Activated CD4-positive, alpha-beta T cell treated with anti-CD3 and anti-CD28 coated beads, Interleukin-2, amount 10 ng/mL, durations not matched to agents 7 days and 5 days (primary cell): ENCODE results near the gene CLIC3. TPM values are rescaled to one million over a fixed set of nuclear protein-coding genes. Genes with fewer than 3 reads are reported as not detected.

Source experiments
- CTCF ChIA-PET: fragments of 350-600 bp; sonication (Branson Sonifier 250); formaldehyde crosslinking; loops from one replicate; lab custom pipeline; 2021; ENCODE audit warnings: antibody characterized with exemption; lab: Charles Lee
- POLR2A ChIA-PET: fragments of 350-600 bp; sonication (Branson Sonifier 250); formaldehyde crosslinking; loops from one replicate; lab custom pipeline; 2021; ENCODE audit warnings: antibody characterized with exemption; lab: Charles Lee
- DNase-seq: peaks from one replicate; pipeline ENCODE4 v3.0.0-alpha.2; 2020
- H3K27ac Mint-ChIP-seq: one replicate; pipeline ENCODE4 v1.8.0; 2021; ENCODE audit warnings: mild to moderate bottlenecking, moderate library complexity, mixed read lengths
- H3K27me3 Mint-ChIP-seq: one replicate; pipeline ENCODE4 v1.8.0; 2021; ENCODE audit warnings: mixed read lengths
- H3K36me3 Mint-ChIP-seq: one replicate; pipeline ENCODE4 v1.8.0; 2021; ENCODE audit warnings: low read depth, mixed read lengths
- H3K4me1 Mint-ChIP-seq: one replicate; pipeline ENCODE4 v1.8.0; 2021; ENCODE audit warnings: mixed read lengths
- H3K4me3 Mint-ChIP-seq: one replicate; pipeline ENCODE4 v1.8.0; 2021; ENCODE audit warnings: mild to moderate bottlenecking, moderate library complexity, mixed read lengths
- H3K9me3 Mint-ChIP-seq: one replicate; pipeline ENCODE4 v1.8.0; 2021; ENCODE audit warnings: mixed read lengths
- total RNA-seq, 2 experiments: library from RNA; stranded (reverse); gene quantifications; one replicate each; pipeline ENCODE4 v1.2.3, GENCODE V29; 2021

The CLIC3 gene
- total RNA-seq, 2 experiments from 2014 or later: 2.6 to 4.4 TPM

- H3K27ac Mint-ChIP-seq: no peak overlapping the region
- CTCF ChIA-PET: interaction anchor here (1.6 to 1.9 kb wide), 2 partner anchors 27 to 32 kb away, joined by 5 to 8 read pairs; no protein-coding TSS in a partner anchor
- POLR2A ChIA-PET: no interaction called here
- DNase-seq: no peak
- peaks cover 5% of the 10 kb centered on the region for H3K27me3 Mint-ChIP-seq
- H3K4me1 Mint-ChIP-seq: peaks cover 27% of the 10 kb centered on the region
- H3K36me3 Mint-ChIP-seq: no peaks in the 10 kb centered on the region
- no peak overlapping the region for H3K4me3 Mint-ChIP-seq
- H3K9me3 Mint-ChIP-seq: no peaks in the 10 kb centered on the region
Observed at GRCh38 chr9:137002646-137003041, 6.3 kb upstream of the CLIC3 start.

GRCh38 chr9:137001857-137002645 lies 5.7 kb upstream of the CLIC3 start:
- peaks cover 6% of the 10 kb centered on the region for H3K27me3 Mint-ChIP-seq
- ChIA-PET POLR2A (no interaction called here), CTCF (interaction anchor here (1.0 to 1.6 kb wide), 2 partner anchors 27 to 66 kb away, joined by 3 to 5 read pairs; no protein-coding TSS in a partner anchor)
- no peak for DNase-seq
- no peak overlapping the region for H3K27ac Mint-ChIP-seq
- no peaks in the 10 kb centered on the region for H3K9me3 Mint-ChIP-seq
- no peaks in the 10 kb centered on the region for H3K36me3 Mint-ChIP-seq
- H3K4me3 Mint-ChIP-seq: no peak overlapping the region
- H3K4me1 Mint-ChIP-seq: peaks cover 33% of the 10 kb centered on the region

- ChIA-PET CTCF (interaction anchor here (0.6 to 1.9 kb wide), 8 partner anchors 8 to 35 kb away, joined by 3 to 10 read pairs (median 4); no protein-coding TSS in a partner anchor), POLR2A (no interaction called here)
- Mint-ChIP-seq H3K4me3 (peak overlapping the region; percentile 25), H3K4me1 (peaks cover 42% of the 10 kb centered on the region), H3K9me3 (no peaks in the 10 kb centered on the region), H3K36me3 (no peaks in the 10 kb centered on the region), H3K27ac (peak overlapping the region; percentile 75), H3K27me3 (peaks cover 6% of the 10 kb centered on the region)
- peak; percentile 49 for DNase-seq
Observed at GRCh38 chr9:137000177-137000930, 4.0 kb upstream of the CLIC3 start.

GRCh38 chr9:136997830-136998234 lies 1.5 kb upstream of the CLIC3 start:
- H3K27me3 Mint-ChIP-seq: peaks cover 6% of the 10 kb centered on the region
- peak; percentile 43 for DNase-seq
- ChIA-PET CTCF (interaction anchor here (1.2 to 2.6 kb wide), 2 partner anchors 31 to 156 kb away, joined by 3 to 15 read pairs; partner anchors contain the start of gene AJM1), POLR2A (no interaction called here)
- H3K9me3 Mint-ChIP-seq: no peaks in the 10 kb centered on the region
- peak overlapping the region; percentile 43 for H3K4me3 Mint-ChIP-seq
- peaks cover 51% of the 10 kb centered on the region for H3K4me1 Mint-ChIP-seq
- peaks cover 7% of the 10 kb centered on the region for H3K36me3 Mint-ChIP-seq
- H3K27ac Mint-ChIP-seq: peak overlapping the region; percentile 89

GRCh38 chr9:136997371-136997770 lies 1.0 kb upstream of the CLIC3 start:
- Mint-ChIP-seq H3K27ac (peak overlapping the region; percentile 89), H3K9me3 (no peaks in the 10 kb centered on the region), H3K27me3 (peaks cover 6% of the 10 kb centered on the region), H3K4me3 (peak overlapping the region; percentile 43), H3K4me1 (peaks cover 51% of the 10 kb centered on the region), H3K36me3 (peaks cover 7% of the 10 kb centered on the region)
- CTCF ChIA-PET: interaction anchor here (1.2 to 2.6 kb wide), 2 partner anchors 32 to 155 kb away, joined by 3 to 15 read pairs; partner anchors contain the start of gene AJM1
- no peak for DNase-seq
- POLR2A ChIA-PET: no interaction called here

GRCh38 chr9:136995772-136996311 lies 526 bp downstream of the CLIC3 start:
- Mint-ChIP-seq H3K4me3 (peak overlapping the region; percentile 59), H3K36me3 (peaks cover 7% of the 10 kb centered on the region), H3K27me3 (peaks cover 6% of the 10 kb centered on the region), H3K27ac (peak overlapping the region; percentile 81), H3K9me3 (no peaks in the 10 kb centered on the region), H3K4me1 (peaks cover 55% of the 10 kb centered on the region)
- POLR2A ChIA-PET: no interaction called here
- CTCF ChIA-PET: interaction anchor here (0.5 to 2.6 kb wide), 6 partner anchors 18 to 173 kb away, joined by 3 to 15 read pairs (median 6); partner anchors contain the start of gene AJM1
- DNase-seq: no peak

- no peak overlapping the region for H3K27ac Mint-ChIP-seq
- ChIA-PET POLR2A (no interaction called here), CTCF (interaction anchor here (1.2 to 2.4 kb wide), 2 partner anchors 34 to 40 kb away, joined by 10 to 11 read pairs; partner anchors contain the start of gene ABCA2)
- peaks cover 7% of the 10 kb centered on the region for H3K36me3 Mint-ChIP-seq
- no peak overlapping the region for H3K4me3 Mint-ChIP-seq
- H3K4me1 Mint-ChIP-seq: peaks cover 50% of the 10 kb centered on the region
- H3K9me3 Mint-ChIP-seq: no peaks in the 10 kb centered on the region
- DNase-seq: no peak
- peaks cover 4% of the 10 kb centered on the region for H3K27me3 Mint-ChIP-seq
Observed at GRCh38 chr9:136995362-136995761, 1.0 kb downstream of the CLIC3 start.

- POLR2A ChIA-PET: no interaction called here
- Mint-ChIP-seq H3K4me3 (no peak overlapping the region), H3K27me3 (peaks cover 7% of the 10 kb centered on the region), H3K27ac (no peak overlapping the region), H3K36me3 (peaks cover 7% of the 10 kb centered on the region), H3K4me1 (peaks cover 45% of the 10 kb centered on the region), H3K9me3 (no peaks in the 10 kb centered on the region)
- no peak for DNase-seq
- CTCF ChIA-PET: interaction anchor here (1.2 to 2.4 kb wide), 3 partner anchors 9 to 34 kb away, joined by 3 to 11 read pairs (median 3); partner anchors contain the start of gene ABCA2
Observed at GRCh38 chr9:136994888-136995230, 1.5 kb downstream of the CLIC3 start.

- DNase-seq: no peak
- Mint-ChIP-seq H3K4me1 (peaks cover 43% of the 10 kb centered on the region), H3K27me3 (peaks cover 7% of the 10 kb centered on the region), H3K9me3 (no peaks in the 10 kb centered on the region), H3K4me3 (peak overlapping the region; percentile 82), H3K27ac (no peak overlapping the region), H3K36me3 (peaks cover 7% of the 10 kb centered on the region)
- ChIA-PET POLR2A (no interaction called here), CTCF (interaction anchor here (1.2 to 2.4 kb wide), 5 partner anchors 9 to 151 kb away, joined by 3 to 11 read pairs (median 3); partner anchors contain the start of gene ABCA2)
Observed at GRCh38 chr9:136994180-136994887, 2.0 kb downstream of the CLIC3 start.

- H3K4me1 Mint-ChIP-seq: peaks cover 32% of the 10 kb centered on the region
- peak overlapping the region; percentile 82 for H3K27ac Mint-ChIP-seq
Observed at GRCh38 chr9:136992819-136993369, 3.5 kb downstream of the CLIC3 start.

GRCh38 chr9:136991993-136992818 lies 4.2 kb downstream of the CLIC3 start, which contains the start of gene PAXX:
PAXX (plus strand) TSS chr9:136992422; CDS start chr9:136992444, 22 bp downstream.
- CTCF ChIA-PET: interaction anchor here (0.9 to 2.2 kb wide), 8 partner anchors 9 to 264 kb away, joined by 3 to 16 read pairs (median 4); partner anchors contain the start of gene ABCA2
- DNase-seq: peak; percentile 93
- Mint-ChIP-seq H3K27ac (peak within 1 kb of the TSS; percentile 86), H3K27me3 (peaks cover 12% of the 10 kb centered on the region), H3K9me3 (no peaks in the 10 kb centered on the region), H3K4me1 (peaks cover 25% of the 10 kb centered on the region), H3K4me3 (peak within 1 kb of the TSS; percentile 82), H3K36me3 (peaks cover 7% of the 10 kb centered on the region)
- POLR2A ChIA-PET: interaction anchor here (1.1 kb wide), 1 partner anchor 14 kb away, joined by 3 read pairs; no protein-coding TSS in a partner anchor

More at GRCh38 chr9:136992819-136993369, 3.5 kb downstream of the CLIC3 start:
- Mint-ChIP-seq H3K27me3 (peaks cover 11% of the 10 kb centered on the region), H3K9me3 (no peaks in the 10 kb centered on the region), H3K4me3 (peak overlapping the region; percentile 82), H3K36me3 (peaks cover 7% of the 10 kb centered on the region)
- ChIA-PET POLR2A (interaction anchor here (1.1 kb wide), 1 partner anchor 14 kb away, joined by 3 read pairs; no protein-coding TSS in a partner anchor), CTCF (interaction anchor here (0.9 to 2.4 kb wide), 11 partner anchors 8 to 264 kb away, joined by 3 to 16 read pairs (median 3); partner anchors contain the start of gene ABCA2)
- no peak for DNase-seq
